AG04449 (cell line): Measurements from ENCODE around the gene MKLN1.

Experiments used
- CTCF ChIA-PET: fragments of 350-600 bp; formaldehyde crosslinking; extraction: SDS; loops from one replicate; lab custom pipeline; 2021; ENCODE audit warnings: antibody characterized with exemption; lab: Yijun Ruan, JAX
- POLR2A ChIA-PET: fragments of 400-600, 350-600 bp; formaldehyde crosslinking; extraction: SDS; loops from one replicate; lab custom pipeline; 2020; ENCODE audit warnings: antibody characterized with exemption, inconsistent platforms; lab: Yijun Ruan, JAX
- DNase-seq: peaks from one replicate; pipeline ENCODE4 v3.0.0-alpha.2; 2010; ENCODE audit warnings: low read depth, low spot score
- H3K4me3 ChIP-seq: 2 replicates; pipeline ENCODE4 v1.5.1; 2011; ENCODE audit warnings: low read depth, mild to moderate bottlenecking, control low read depth, low read length
- TF ChIP-seq, protein P1 (sequence below): IDR thresholded peaks from one replicate; pipeline ENCODE4 v1.5.1; 2011; ENCODE audit warnings: mild to moderate bottlenecking, moderate library complexity, low read length, control low read depth, inconsistent platforms; ENCODE audit not compliant: insufficient read depth; ENCODE audit errors: missing control alignments

The MKLN1 gene

DNA sequence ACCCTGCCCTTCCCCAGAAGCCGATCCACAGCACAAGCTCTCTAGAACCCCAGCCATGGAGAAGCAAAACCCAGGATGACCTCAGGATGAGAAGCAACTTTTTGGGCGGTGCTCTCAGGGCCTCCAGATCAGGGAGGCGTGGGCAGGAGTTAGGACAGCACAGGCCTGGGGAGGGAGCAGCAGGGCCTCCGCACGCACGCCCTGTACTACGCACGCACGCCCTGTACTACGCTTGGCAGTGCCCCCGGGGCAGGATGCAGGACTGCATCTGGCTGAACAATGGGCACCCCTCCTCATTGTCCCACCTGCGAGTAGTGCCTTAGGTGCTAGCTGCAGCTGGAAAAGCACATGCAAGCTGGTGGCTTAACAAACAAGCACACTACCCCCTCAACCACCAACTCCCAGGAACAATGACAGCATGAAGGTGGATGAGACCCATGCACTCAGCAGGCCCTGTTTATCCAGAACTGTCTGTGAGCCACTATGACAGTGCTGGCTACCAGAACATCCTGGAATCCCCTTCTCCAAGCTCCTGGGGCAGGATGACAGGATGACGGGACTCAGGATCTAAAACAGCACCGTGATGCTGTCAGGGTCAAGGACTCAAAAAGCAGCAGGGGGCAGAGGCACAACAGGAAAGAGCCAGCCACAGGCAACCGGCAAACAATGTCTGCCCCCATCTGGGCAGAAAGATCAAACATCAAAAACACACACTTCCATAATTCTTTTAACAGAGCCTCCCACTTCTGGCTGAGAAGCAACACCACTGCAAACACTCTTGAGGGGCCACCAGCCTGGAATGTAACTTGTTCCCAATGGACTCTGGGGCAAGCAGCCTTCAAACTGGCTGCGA is 217.0 kb downstream of the MKLN1 start:
- ChIA-PET CTCF (interaction anchor here (0.7 to 7.0 kb wide), 14 partner anchors 9 to 117 kb away, joined by 3 to 77 read pairs (median 4); no protein-coding TSS in a partner anchor), POLR2A (no interaction called here)
- TF ChIP-seq, protein P1, sequence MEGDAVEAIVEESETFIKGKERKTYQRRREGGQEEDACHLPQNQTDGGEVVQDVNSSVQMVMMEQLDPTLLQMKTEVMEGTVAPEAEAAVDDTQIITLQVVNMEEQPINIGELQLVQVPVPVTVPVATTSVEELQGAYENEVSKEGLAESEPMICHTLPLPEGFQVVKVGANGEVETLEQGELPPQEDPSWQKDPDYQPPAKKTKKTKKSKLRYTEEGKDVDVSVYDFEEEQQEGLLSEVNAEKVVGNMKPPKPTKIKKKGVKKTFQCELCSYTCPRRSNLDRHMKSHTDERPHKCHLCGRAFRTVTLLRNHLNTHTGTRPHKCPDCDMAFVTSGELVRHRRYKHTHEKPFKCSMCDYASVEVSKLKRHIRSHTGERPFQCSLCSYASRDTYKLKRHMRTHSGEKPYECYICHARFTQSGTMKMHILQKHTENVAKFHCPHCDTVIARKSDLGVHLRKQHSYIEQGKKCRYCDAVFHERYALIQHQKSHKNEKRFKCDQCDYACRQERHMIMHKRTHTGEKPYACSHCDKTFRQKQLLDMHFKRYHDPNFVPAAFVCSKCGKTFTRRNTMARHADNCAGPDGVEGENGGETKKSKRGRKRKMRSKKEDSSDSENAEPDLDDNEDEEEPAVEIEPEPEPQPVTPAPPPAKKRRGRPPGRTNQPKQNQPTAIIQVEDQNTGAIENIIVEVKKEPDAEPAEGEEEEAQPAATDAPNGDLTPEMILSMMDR = peak; percentile 41
- no peak for DNase-seq
- H3K4me3 ChIP-seq = no peak overlapping the region

DNA sequence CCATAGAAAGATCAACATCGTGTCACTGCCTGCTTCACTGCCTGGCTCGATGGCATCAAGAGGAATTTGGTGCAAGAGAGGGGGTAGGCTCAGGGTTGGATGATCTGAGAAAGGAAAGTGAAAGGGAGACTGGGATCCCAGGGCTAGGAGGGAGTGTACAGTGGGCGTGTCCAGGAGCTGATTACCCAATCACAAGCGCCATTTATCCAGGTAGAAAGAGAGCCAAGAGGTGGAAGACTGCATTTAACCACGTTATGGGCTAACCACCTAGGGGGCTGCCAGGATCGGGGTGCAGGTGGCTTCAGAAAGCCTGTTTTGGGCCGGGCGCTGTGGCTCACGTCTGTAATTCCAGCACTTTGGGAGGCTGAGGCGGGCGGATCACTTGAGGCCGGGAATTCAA is 218.4 kb downstream of the MKLN1 start:
- ChIA-PET POLR2A (no interaction called here), CTCF (interaction anchor here (0.9 to 7.0 kb wide), 16 partner anchors 8 to 127 kb away, joined by 3 to 77 read pairs (median 4); partner anchors contain the start of gene PODXL)
- no peak overlapping the region for H3K4me3 ChIP-seq
- TF ChIP-seq, protein P1 = no peak
- no peak for DNase-seq
